ENCODE data around the gene TMC4. TPM values are rescaled to one million over a fixed set of nuclear protein-coding genes. Genes with fewer than 3 reads are reported as not detected.
"Not testable (repeated sequence)": the region's sequence is repeated elsewhere in the genome, so short reads cannot be mapped to it uniquely, and the experiment has no call there.

TMC4 gene
- total and polyA plus RNA-seq, 8 donors = 29.1 to 74.0 (median 35.7) TPM

DNA sequence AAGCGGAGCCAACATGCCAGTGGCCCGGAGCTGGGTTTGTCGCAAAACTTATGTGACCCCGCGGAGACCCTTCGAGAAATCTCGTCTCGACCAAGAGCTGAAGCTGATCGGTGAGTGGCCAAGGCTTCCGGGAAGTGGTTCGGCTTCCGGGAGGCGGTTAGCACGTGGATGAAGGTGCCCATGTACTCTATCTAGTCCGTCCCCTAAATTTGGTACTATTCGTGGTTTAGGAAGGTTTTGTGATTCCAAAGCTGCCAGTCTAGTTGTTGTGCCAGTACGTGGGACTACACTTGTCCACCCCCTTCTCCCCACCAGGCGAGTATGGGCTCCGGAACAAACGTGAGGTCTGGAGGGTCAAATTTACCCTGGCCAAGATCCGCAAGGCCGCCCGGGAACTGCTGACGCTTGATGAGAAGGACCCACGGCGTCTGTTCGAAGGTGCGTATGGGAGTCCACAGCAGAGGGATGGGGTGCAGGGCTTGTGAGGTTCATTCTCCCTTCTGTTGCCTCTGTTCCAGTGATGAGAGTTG lies 28.3 kb upstream of the TMC4 start:
- H3K27ac ChIP-seq = peak overlapping the region; percentile 94
- intact Hi-C loops (cut with DNase I) = no loop called here
- TF ChIP-seq, protein P1, sequence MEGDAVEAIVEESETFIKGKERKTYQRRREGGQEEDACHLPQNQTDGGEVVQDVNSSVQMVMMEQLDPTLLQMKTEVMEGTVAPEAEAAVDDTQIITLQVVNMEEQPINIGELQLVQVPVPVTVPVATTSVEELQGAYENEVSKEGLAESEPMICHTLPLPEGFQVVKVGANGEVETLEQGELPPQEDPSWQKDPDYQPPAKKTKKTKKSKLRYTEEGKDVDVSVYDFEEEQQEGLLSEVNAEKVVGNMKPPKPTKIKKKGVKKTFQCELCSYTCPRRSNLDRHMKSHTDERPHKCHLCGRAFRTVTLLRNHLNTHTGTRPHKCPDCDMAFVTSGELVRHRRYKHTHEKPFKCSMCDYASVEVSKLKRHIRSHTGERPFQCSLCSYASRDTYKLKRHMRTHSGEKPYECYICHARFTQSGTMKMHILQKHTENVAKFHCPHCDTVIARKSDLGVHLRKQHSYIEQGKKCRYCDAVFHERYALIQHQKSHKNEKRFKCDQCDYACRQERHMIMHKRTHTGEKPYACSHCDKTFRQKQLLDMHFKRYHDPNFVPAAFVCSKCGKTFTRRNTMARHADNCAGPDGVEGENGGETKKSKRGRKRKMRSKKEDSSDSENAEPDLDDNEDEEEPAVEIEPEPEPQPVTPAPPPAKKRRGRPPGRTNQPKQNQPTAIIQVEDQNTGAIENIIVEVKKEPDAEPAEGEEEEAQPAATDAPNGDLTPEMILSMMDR (IDR thresholded peaks at IDR 0.05) = no peak
- H3K27me3 ChIP-seq = no peaks in the 10 kb centered on the region
- H3K4me3 ChIP-seq = peak overlapping the region; percentile 68 to 90
- H3K9me3 ChIP-seq = no peaks in the 10 kb centered on the region
- H3K36me3 ChIP-seq = peaks cover 0 to 51% of the 10 kb centered on the region in 2 donors
- peaks cover 45 to 55% of the 10 kb centered on the region in 2 donors for H3K4me1 ChIP-seq
- ATAC-seq (no peak), DNase-seq (peak in 1 of 4 donors; percentile 78)

DNA sequence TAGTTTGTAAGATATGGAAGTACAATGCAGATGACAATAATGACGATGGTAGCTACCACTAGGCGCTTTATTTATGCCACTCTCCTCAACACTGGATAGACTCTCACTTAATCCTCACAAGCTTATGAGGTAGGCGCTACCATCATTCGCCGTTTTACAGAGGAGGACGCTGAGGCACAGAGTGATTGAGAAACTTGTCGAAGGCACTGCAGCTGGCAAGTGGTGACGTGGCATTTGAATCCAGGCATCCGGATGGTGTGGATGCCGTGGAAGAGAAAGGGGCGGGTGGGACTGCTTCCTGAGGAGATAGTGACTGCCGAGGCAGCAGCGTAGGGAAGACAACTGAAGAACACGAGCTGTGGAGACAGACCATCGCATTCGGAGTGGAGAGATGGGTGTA lies 26.4 kb upstream of the TMC4 start:
- peak in 1 of 4 donors; percentile 23 for DNase-seq
- TF ChIP-seq, protein P1 (IDR thresholded peaks at IDR 0.05) = no peak
- intact Hi-C loops (cut with DNase I) = no loop called here
- Histone ChIP-seq H3K4me1 (peaks cover 31 to 36% of the 10 kb centered on the region in 2 donors), H3K4me3 (no peak overlapping the region), H3K27ac (no peak overlapping the region), H3K27me3 (no peaks in the 10 kb centered on the region), H3K9me3 (no peaks in the 10 kb centered on the region), H3K36me3 (peaks cover 0 to 45% of the 10 kb centered on the region in 2 donors)
- ATAC-seq = no peak

DNA sequence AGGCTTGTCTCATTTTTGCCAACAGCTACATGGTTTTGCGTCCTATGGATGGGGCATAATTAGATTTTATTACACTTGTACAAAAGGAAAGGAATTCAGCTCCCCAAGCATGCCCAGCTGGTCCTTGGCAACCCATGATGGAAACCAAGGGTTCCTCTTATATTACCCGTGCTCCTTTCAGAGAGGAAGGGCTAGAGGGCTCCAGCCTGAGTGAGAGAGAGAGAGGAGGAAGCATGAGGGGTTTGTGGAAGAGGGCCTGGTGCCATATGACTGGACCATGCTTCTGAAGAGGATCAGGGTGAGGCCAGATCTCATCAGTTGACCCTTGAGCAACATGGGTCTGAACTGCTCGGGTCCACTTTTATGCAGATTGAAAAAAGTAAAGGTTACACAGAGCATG lies 24.2 kb upstream of the TMC4 start:
- H3K27me3 ChIP-seq = no peaks in the 10 kb centered on the region
- H3K9me3 ChIP-seq = no peaks in the 10 kb centered on the region
- no peak overlapping the region for H3K27ac ChIP-seq
- no peak overlapping the region for H3K4me3 ChIP-seq
- intact Hi-C loops (cut with DNase I) = no loop called here
- ATAC-seq = no peak
- TF ChIP-seq, protein P1 (IDR thresholded peaks at IDR 0.05) = no peak
- peaks cover 0 to 38% of the 10 kb centered on the region in 2 donors for H3K36me3 ChIP-seq
- DNase-seq = no peak
- peaks cover 11 to 23% of the 10 kb centered on the region in 2 donors for H3K4me1 ChIP-seq

DNA sequence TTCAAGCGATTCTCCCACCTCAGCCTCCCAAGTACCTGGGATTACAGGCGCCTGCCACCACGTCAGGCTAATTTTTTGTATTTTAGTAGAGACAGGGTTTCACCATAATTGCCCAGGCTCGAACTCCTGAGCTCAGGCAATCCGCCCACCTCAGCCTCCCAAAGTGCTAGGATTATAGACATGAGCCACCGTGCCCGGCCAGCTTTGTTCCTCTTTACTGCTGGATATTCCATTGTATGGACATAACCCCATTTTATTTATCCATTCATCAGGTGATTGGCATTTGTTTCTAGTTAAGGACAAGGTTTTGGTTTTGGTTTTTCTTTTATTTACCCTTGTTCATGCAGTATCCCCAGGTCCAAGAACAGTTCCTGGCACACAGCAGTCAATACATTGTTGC lies 23.6 kb upstream of the TMC4 start:
- Histone ChIP-seq H3K27ac (no peak overlapping the region), H3K36me3 (peaks cover 0 to 32% of the 10 kb centered on the region in 2 donors), H3K9me3 (no peaks in the 10 kb centered on the region), H3K4me3 (no peak overlapping the region), H3K4me1 (peaks cover 11 to 23% of the 10 kb centered on the region in 2 donors), H3K27me3 (no peaks in the 10 kb centered on the region)
- intact Hi-C loops (cut with DNase I) = no loop called here
- peak in 1 of 4 donors; percentile 17 for DNase-seq
- no peak for ATAC-seq
- TF ChIP-seq, protein P1 (IDR thresholded peaks at IDR 0.05) = no peak

DNA sequence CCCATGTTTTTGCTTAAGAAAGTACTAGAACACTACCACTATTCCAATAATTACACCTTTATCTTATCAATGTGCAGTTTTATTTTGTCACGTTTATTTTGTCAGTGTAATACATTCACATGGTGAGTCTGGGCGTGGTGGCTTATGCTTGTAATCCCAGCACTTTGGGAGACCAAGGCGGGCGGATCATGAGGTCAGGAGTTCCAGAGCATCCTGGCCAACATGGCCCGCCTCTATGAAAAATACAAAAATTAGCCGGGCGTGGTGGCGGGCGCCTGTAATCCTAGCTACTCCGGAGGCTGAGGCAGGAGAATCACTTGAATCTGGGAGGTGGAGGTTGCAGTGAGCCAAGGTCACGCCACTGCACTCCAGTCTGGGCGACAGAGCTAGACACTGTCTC lies 21.5 kb upstream of the TMC4 start:
- H3K4me1 ChIP-seq = peaks cover 7 to 17% of the 10 kb centered on the region in 2 donors
- intact Hi-C loops (cut with DNase I) = not testable (repeated sequence)

DNA sequence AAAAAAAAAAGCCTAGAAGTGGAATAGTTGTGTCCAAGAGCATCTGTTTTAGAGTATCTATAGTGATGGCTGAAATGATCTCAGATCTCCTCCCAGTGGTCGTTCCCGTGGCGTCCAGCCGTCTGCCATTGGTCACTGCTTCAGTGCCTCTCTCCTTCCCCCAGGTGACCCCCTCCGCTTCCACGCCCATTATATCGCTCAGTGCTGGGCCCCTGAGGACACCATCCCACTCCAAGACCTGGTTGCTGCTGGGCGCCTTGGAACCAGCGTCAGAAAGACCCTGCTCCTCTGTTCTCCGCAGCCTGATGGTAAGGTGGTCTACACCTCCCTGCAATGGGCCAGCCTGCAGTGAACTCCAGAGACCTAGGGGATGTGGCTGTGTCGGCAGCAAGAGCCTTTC lies 20.1 kb upstream of the TMC4 start:
- no peaks in the 10 kb centered on the region for H3K9me3 ChIP-seq
- intact Hi-C loops (cut with DNase I) = no loop called here
- DNase-seq (peak in 1 of 4 donors; percentile 62), ATAC-seq (no peak)
- H3K4me3 ChIP-seq = no peak overlapping the region
- TF ChIP-seq, protein P1 (IDR thresholded peaks at IDR 0.05) = no peak
- peaks cover 11 to 26% of the 10 kb centered on the region in 2 donors for H3K4me1 ChIP-seq
- H3K27me3 ChIP-seq = no peaks in the 10 kb centered on the region
- no peak overlapping the region for H3K27ac ChIP-seq
- peaks cover 0 to 28% of the 10 kb centered on the region in 2 donors for H3K36me3 ChIP-seq

More for the DNA sequence above, 21.5 kb upstream of the TMC4 start:
- not testable (repeated sequence) for H3K4me3 ChIP-seq, ATAC-seq, H3K27ac ChIP-seq, H3K9me3 ChIP-seq, H3K27me3 ChIP-seq
- DNase-seq = peak in 1 of 4 donors; percentile 15
- H3K36me3 ChIP-seq = peaks cover 0 to 28% of the 10 kb centered on the region in 2 donors

Measured in left lung (tissue), 10 donors.